ENCODE results near the gene A2ML1.

DNA sequence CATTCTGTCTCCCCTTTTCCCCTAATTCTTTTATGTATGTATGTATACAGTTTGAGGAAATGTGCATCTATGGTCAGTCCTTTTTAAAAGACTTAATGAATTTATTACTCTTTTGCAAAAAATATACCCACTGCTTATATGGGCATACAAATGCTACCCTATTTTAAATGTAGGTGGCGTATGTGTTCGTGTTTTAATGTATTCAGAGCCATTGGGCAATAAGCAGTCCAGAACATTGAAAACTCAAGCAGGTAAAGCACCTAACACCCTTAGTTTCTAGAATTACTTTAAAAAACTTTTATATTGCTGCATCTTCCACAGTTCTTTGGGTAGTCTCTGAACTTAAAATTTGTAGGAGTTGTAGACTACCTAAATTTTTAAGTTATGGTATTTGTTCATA lies 42.6 kb upstream of the A2ML1 start:
- TF ChIP-seq, protein P1, sequence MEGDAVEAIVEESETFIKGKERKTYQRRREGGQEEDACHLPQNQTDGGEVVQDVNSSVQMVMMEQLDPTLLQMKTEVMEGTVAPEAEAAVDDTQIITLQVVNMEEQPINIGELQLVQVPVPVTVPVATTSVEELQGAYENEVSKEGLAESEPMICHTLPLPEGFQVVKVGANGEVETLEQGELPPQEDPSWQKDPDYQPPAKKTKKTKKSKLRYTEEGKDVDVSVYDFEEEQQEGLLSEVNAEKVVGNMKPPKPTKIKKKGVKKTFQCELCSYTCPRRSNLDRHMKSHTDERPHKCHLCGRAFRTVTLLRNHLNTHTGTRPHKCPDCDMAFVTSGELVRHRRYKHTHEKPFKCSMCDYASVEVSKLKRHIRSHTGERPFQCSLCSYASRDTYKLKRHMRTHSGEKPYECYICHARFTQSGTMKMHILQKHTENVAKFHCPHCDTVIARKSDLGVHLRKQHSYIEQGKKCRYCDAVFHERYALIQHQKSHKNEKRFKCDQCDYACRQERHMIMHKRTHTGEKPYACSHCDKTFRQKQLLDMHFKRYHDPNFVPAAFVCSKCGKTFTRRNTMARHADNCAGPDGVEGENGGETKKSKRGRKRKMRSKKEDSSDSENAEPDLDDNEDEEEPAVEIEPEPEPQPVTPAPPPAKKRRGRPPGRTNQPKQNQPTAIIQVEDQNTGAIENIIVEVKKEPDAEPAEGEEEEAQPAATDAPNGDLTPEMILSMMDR (IDR thresholded peaks at IDR 0.05), result no peak
- no peak for TF ChIP-seq POLR2A (IDR thresholded peaks at IDR 0.05)

Measured in body of pancreas (tissue), 4 donors.